H9 (cell line): Measurements from ENCODE around the gene SPAG6. TPM values are rescaled to one million over a fixed set of nuclear protein-coding genes. Genes with fewer than 3 reads are reported as not detected.
A peak's percentile ranks its signal among the peaks of the same experiment; 100 is the strongest.

Experiments
- DNase-seq: peaks from one replicate; pipeline ENCODE4 v3.0.0-alpha.2; 2017
- H2AFZ ChIP-seq: one replicate; pipeline ENCODE4 v1.6.1; 2013; ENCODE audit warnings: mild to moderate bottlenecking, low read length, control low read depth, moderate library complexity
- H2AK5ac ChIP-seq: 2 replicates; pipeline ENCODE4 v1.6.1; 2013; ENCODE audit warnings: low read length, control low read depth, mixed read lengths; ENCODE audit not compliant: insufficient read length
- H2BK120ac ChIP-seq: one replicate; pipeline ENCODE4 v1.6.1; 2013; ENCODE audit warnings: low read depth, mild to moderate bottlenecking, low read length, control low read depth, inconsistent platforms; ENCODE audit not compliant: poor library complexity, severe bottlenecking
- H2BK12ac ChIP-seq: 2 replicates; pipeline ENCODE4 v1.6.1; 2013; ENCODE audit warnings: low read length, control low read depth, mixed read lengths, low read depth; ENCODE audit not compliant: insufficient read length
- H2BK15ac ChIP-seq: 2 replicates; pipeline ENCODE4 v1.6.1; 2013; ENCODE audit warnings: low read depth, low read length, control low read depth
- H2BK20ac ChIP-seq: one replicate; pipeline ENCODE4 v1.6.1; 2013; ENCODE audit warnings: low read depth, mild to moderate bottlenecking, low read length, control low read depth, inconsistent platforms; ENCODE audit not compliant: poor library complexity, severe bottlenecking
- H2BK5ac ChIP-seq: 2 replicates; pipeline ENCODE4 v1.6.1; 2013; ENCODE audit warnings: low read length, control low read depth, mixed read lengths; ENCODE audit not compliant: insufficient read length
- H3K14ac ChIP-seq: 2 replicates; pipeline ENCODE4 v1.6.1; 2013; ENCODE audit warnings: low read length, control low read depth; ENCODE audit not compliant: insufficient read depth
- H3K18ac ChIP-seq: 2 replicates; pipeline ENCODE4 v1.6.1; 2013; ENCODE audit warnings: low read depth, mild to moderate bottlenecking, mixed read lengths, low read length, control low read depth; ENCODE audit not compliant: insufficient read length
- H3K23ac ChIP-seq: 2 replicates; pipeline ENCODE4 v1.6.1; 2013; ENCODE audit warnings: low read length, control low read depth, mixed read lengths, low read depth; ENCODE audit not compliant: insufficient read length
- H3K23me2 ChIP-seq: 2 replicates; pipeline ENCODE4 v1.6.1; 2013; ENCODE audit warnings: low read depth, mild to moderate bottlenecking, mixed read lengths, low read length, control low read depth; ENCODE audit not compliant: insufficient read length, poor library complexity, severe bottlenecking
- H3K27ac ChIP-seq: 2 replicates; pipeline ENCODE4 v1.5.1; 2013; ENCODE audit warnings: low read length, control low read depth, mixed read lengths, low read depth; ENCODE audit not compliant: insufficient read length
- H3K27me3 ChIP-seq: 2 replicates; pipeline ENCODE4 v1.6.1; 2013; ENCODE audit warnings: low read length, control low read depth, inconsistent platforms; ENCODE audit not compliant: insufficient read depth
- H3K4ac ChIP-seq: 2 replicates; pipeline ENCODE4 v1.6.1; 2013; ENCODE audit warnings: low read depth, mild to moderate bottlenecking, control low read depth, inconsistent platforms, low read length, moderate library complexity
- H3K4me1 ChIP-seq: 2 replicates; pipeline ENCODE4 v1.6.1; 2013; ENCODE audit warnings: low read length, control low read depth, inconsistent platforms; ENCODE audit not compliant: insufficient read depth
- H3K4me2 ChIP-seq: 2 replicates; pipeline ENCODE4 v1.6.1; 2013; ENCODE audit warnings: low read length, control low read depth, mixed read lengths; ENCODE audit not compliant: insufficient read length, insufficient read depth
- H3K56ac ChIP-seq: 2 replicates; pipeline ENCODE4 v1.6.1; 2013; ENCODE audit warnings: low read depth, mild to moderate bottlenecking, mixed read lengths, low read length, control low read depth; ENCODE audit not compliant: insufficient read length
- H3K79me1 ChIP-seq: 2 replicates; pipeline ENCODE4 v1.6.1; 2013; ENCODE audit warnings: low read depth, mild to moderate bottlenecking, moderate library complexity, low read length, control low read depth, inconsistent platforms; ENCODE audit not compliant: insufficient read depth, poor library complexity, severe bottlenecking
- H3K79me2 ChIP-seq: 2 replicates; pipeline ENCODE4 v1.6.1; 2013; ENCODE audit warnings: low read length, control low read depth, inconsistent platforms; ENCODE audit not compliant: insufficient read depth
- H3K9ac ChIP-seq: 2 replicates; pipeline ENCODE4 v1.6.1; 2013; ENCODE audit warnings: low read length, control low read depth, mixed read lengths; ENCODE audit not compliant: insufficient read length; ENCODE audit errors: extremely low read depth
- H3K9me3 ChIP-seq: one replicate; pipeline ENCODE4 v1.6.1; 2013; ENCODE audit warnings: low read depth, low read length, inconsistent platforms; ENCODE audit not compliant: control insufficient read depth
- H3T11ph ChIP-seq: one replicate; pipeline ENCODE4 v1.6.1; 2013; ENCODE audit warnings: mild to moderate bottlenecking, low read length, control low read depth, inconsistent platforms
- H4K20me1 ChIP-seq: one replicate; pipeline ENCODE4 v1.6.1; 2013; ENCODE audit not compliant: control insufficient read depth, insufficient read length, insufficient read depth
- H4K5ac ChIP-seq: 2 replicates; pipeline ENCODE4 v1.6.1; 2013; ENCODE audit warnings: low read depth, mild to moderate bottlenecking, mixed read lengths, low read length, control low read depth; ENCODE audit not compliant: insufficient read length
- H4K8ac ChIP-seq: replicated peaks from 2 replicates; pipeline ENCODE4 v1.6.1; 2013; ENCODE audit warnings: low read length, control low read depth, mixed read lengths, low read depth; ENCODE audit not compliant: insufficient read length
- H4K91ac ChIP-seq: 2 replicates; pipeline ENCODE4 v1.6.1; 2013; ENCODE audit warnings: low read depth, mild to moderate bottlenecking, moderate library complexity, mixed read lengths, low read length, control low read depth; ENCODE audit not compliant: insufficient read length
- H3K27ac Mint-ChIP-seq, 3 experiments: 2 replicates in 2 of 3; 3 replicates in 1 of 3; pipeline ENCODE4 v1.8.0; 2020 to 2021; ENCODE audit warnings: mixed read lengths in 3 of 3, mild to moderate bottlenecking in 1 of 3, moderate library complexity in 1 of 3
- H3K27me3 Mint-ChIP-seq: 2 replicates; pipeline ENCODE4 v1.8.0; 2021; ENCODE audit warnings: low read depth, mild to moderate bottlenecking, moderate library complexity, mixed read lengths
- H3K36me3 Mint-ChIP-seq, 3 experiments: 2 replicates in 2 of 3; 3 replicates in 1 of 3; pipeline ENCODE4 v1.8.0; 2020 to 2021; ENCODE audit warnings: low read depth in 3 of 3, mixed read lengths in 3 of 3; ENCODE audit not compliant: insufficient read depth in 1 of 3
- H3K4me1 Mint-ChIP-seq, 2 experiments: 2 replicates each; pipeline ENCODE4 v1.8.0; 2020; ENCODE audit warnings: mixed read lengths in 2 of 2
- H3K4me3 Mint-ChIP-seq, 2 experiments: 2 replicates in 1 of 2; 3 replicates in 1 of 2; pipeline ENCODE4 v1.8.0; 2020 to 2021; ENCODE audit warnings: mild to moderate bottlenecking in 2 of 2, mixed read lengths in 2 of 2, moderate library complexity in 1 of 2
- H3K9me3 Mint-ChIP-seq, 2 experiments: 2 replicates in 1 of 2; 3 replicates in 1 of 2; pipeline ENCODE4 v1.8.0; 2020; ENCODE audit warnings: mild to moderate bottlenecking in 2 of 2, mixed read lengths in 2 of 2, moderate library complexity in 1 of 2
- CTCF ChIP-seq: fragments of 200-600 bp; sonication (generic); conservative IDR thresholded peaks from 3 replicates; pipeline ENCODE4 v1.8.0; 2021; ENCODE audit warnings: antibody characterized with exemption, mild to moderate bottlenecking
- WGBS: extraction: QIAGEN DNeasy Blood & Tissue Kit; methylation state at CpG from one replicate; pipeline ENCODE4 v1.1.7; 2013; ENCODE audit warnings: missing lambda C conversion rate, low lambda C conversion rate, mixed read lengths; ENCODE audit not compliant: insufficient read length; ENCODE audit errors: extremely low coverage; 5-methylcytosine and 5-hydroxymethylcytosine counted together
- total RNA-seq: library from RNA; stranded (reverse); gene quantifications from 2 replicates; pipeline ENCODE4 v1.2.1, GENCODE V29; 2021

The SPAG6 gene
- total RNA-seq, 1 experiment from 2014 or later: 0.24 TPM

- WGBS: no CpG with 5 or more reads among the region's 3 CpGs
Measured at GRCh38 chr10:22414146-22414545, 68.8 kb downstream of the SPAG6 start.

More at GRCh38 chr10:22414146-22414545, 68.8 kb downstream of the SPAG6 start:
- no peak for DNase-seq
- TF ChIP-seq CTCF: no peak
- Mint-ChIP-seq H3K27ac (no peak overlapping the region), H3K36me3 (peaks cover 0 to 9% (median 2%) of the 10 kb centered on the region in 3 experiments; a peak in 2 of 7 replicates), H3K27me3 (peaks cover 3% of the 10 kb centered on the region; the same call in 1 of the 2 replicates), H3K4me3 (no peak overlapping the region), H3K9me3 (peaks cover 4 to 8% of the 10 kb centered on the region in 2 experiments; a peak in 4 of 5 replicates), H3K4me1 (no peaks in the 10 kb centered on the region)
- Histone ChIP-seq H2AK5ac (no peak overlapping the region), H3K9me3 (no peaks in the 10 kb centered on the region), H3K27ac (no peak overlapping the region), H4K20me1 (no peaks in the 10 kb centered on the region), H4K91ac (no peak overlapping the region), H3K23me2 (no peaks in the 10 kb centered on the region), H3K23ac (no peak overlapping the region), H2AFZ (no peak overlapping the region), H3K4me1 (no peaks in the 10 kb centered on the region), H4K5ac (no peak overlapping the region), H3K14ac (no peak overlapping the region), H2BK5ac (no peak overlapping the region), H3K4ac (no peak overlapping the region), H2BK12ac (no peak overlapping the region), H4K8ac (no peak overlapping the region), H3K27me3 (no peaks in the 10 kb centered on the region), H3K18ac (no peak overlapping the region), H2BK15ac (no peak overlapping the region), H3K4me2 (no peak overlapping the region), H2BK120ac (no peak overlapping the region), H3K56ac (no peak overlapping the region), H2BK20ac (peak overlapping the region; percentile 45), H3K79me2 (no peaks in the 10 kb centered on the region), H3K79me1 (no peaks in the 10 kb centered on the region), H3K9ac (no peak overlapping the region), H3T11ph (no peak overlapping the region)
